HG03432 (cell line): ENCODE measurements around the gene BAZ2B.
"Not testable (repeated sequence)": the region's sequence is repeated elsewhere in the genome, so short reads cannot be mapped to it uniquely, and the experiment has no call there.

ENCODE experiments used
- ATAC-seq: cut with Tn5 transposase; IDR thresholded peaks from one replicate; pipeline ENCODE4 v1.9.1; 2021; ENCODE audit warnings: mild to moderate bottlenecking, moderate library complexity; ENCODE audit not compliant: unreplicated experiment

The BAZ2B gene

GRCh38 chr2:159542101-159542500 is 74.2 kb downstream of the BAZ2B start:
- ATAC-seq, result no peak

- no peak for ATAC-seq
Measured at GRCh38 chr2:159539701-159540100, 76.6 kb downstream of the BAZ2B start.

GRCh38 chr2:159538801-159539200 is 77.5 kb downstream of the BAZ2B start:
- ATAC-seq, result no peak

GRCh38 chr2:159535261-159535660 is 81.1 kb downstream of the BAZ2B start:
- ATAC-seq, result not testable (repeated sequence)

GRCh38 chr2:159531475-159531874 is 84.9 kb downstream of the BAZ2B start:
- no peak for ATAC-seq

GRCh38 chr2:159526433-159526832 is 89.9 kb downstream of the BAZ2B start:
- ATAC-seq, result no peak

- no peak for ATAC-seq
Measured at GRCh38 chr2:159525012-159525411, 91.3 kb downstream of the BAZ2B start.

- ATAC-seq, result no peak
Measured at GRCh38 chr2:159521272-159521671, 95.1 kb downstream of the BAZ2B start.

GRCh38 chr2:159518321-159519005 is 97.9 kb downstream of the BAZ2B start:
- no peak for ATAC-seq

- peak; percentile 87 for ATAC-seq
Measured at GRCh38 chr2:159516241-159516758, 100.0 kb downstream of the BAZ2B start.

GRCh38 chr2:159515441-159515840 is 100.9 kb downstream of the BAZ2B start:
- no peak for ATAC-seq

- no peak for ATAC-seq
Measured at GRCh38 chr2:159513745-159514144, 102.6 kb downstream of the BAZ2B start.

GRCh38 chr2:159508140-159508539 is 108.2 kb downstream of the BAZ2B start:
- no peak for ATAC-seq

GRCh38 chr2:159506764-159507440 is 109.4 kb downstream of the BAZ2B start:
- ATAC-seq, result no peak

GRCh38 chr2:159506202-159506601 is 110.1 kb downstream of the BAZ2B start:
- ATAC-seq, result no peak

- ATAC-seq, result no peak
Measured at GRCh38 chr2:159505196-159505595, 111.2 kb downstream of the BAZ2B start.

GRCh38 chr2:159501743-159502142 is 114.6 kb downstream of the BAZ2B start:
- ATAC-seq, result no peak

GRCh38 chr2:159497847-159498246 is 118.5 kb downstream of the BAZ2B start:
- ATAC-seq, result no peak

- no peak for ATAC-seq
Measured at GRCh38 chr2:159497256-159497655, 119.1 kb downstream of the BAZ2B start.

GRCh38 chr2:159489476-159489875 is 126.9 kb downstream of the BAZ2B start:
- ATAC-seq, result no peak

GRCh38 chr2:159484532-159484931 is 131.8 kb downstream of the BAZ2B start:
- no peak for ATAC-seq

GRCh38 chr2:159476329-159476728 is 140.0 kb downstream of the BAZ2B start:
- no peak for ATAC-seq
